IMR-90 (cell line): ENCODE results near the gene DNAH6. TPM values are rescaled to one million over a fixed set of nuclear protein-coding genes. Genes with fewer than 3 reads are reported as not detected.

Source experiments
- ATAC-seq: fragments of 200-7000 bp; cut with Tn5 transposase; 2 replicates; pipeline ENCODE4 v1.9.1; 2020; ENCODE audit warnings: low read depth, mild to moderate bottlenecking, moderate library complexity
- BruUV-seq: library from RNA; stranded (reverse); fragments of 400-500 nt; replicated peaks from 2 replicates; lab custom pipeline; 2021; lab: Mats Ljungman, UMichigan
- CTCF ChIA-PET: fragments of 300-600 bp; formaldehyde crosslinking; extraction: SDS; loops from one replicate; lab custom pipeline; 2021; ENCODE audit warnings: antibody characterized with exemption; lab: Yijun Ruan, JAX
- POLR2A ChIA-PET: fragments of 300-600 bp; sonication (Branson Sonifier 250); formaldehyde crosslinking; loops from one replicate; lab custom pipeline; 2022; ENCODE audit warnings: antibody characterized with exemption; ENCODE audit not compliant: unreplicated experiment; lab: Charles Lee
- DNase-seq: peaks from one replicate; pipeline ENCODE4 v3.0.0; 2013
- H2AFZ ChIP-seq: replicated peaks from 2 replicates; pipeline ENCODE3; 2013; ENCODE audit warnings: low read length, mild to moderate bottlenecking; ENCODE audit not compliant: poor library complexity
- H2AK5ac ChIP-seq: 2 replicates; pipeline ENCODE4 v1.6.1; 2013; ENCODE audit warnings: low read depth, low read length, inconsistent platforms
- H2AK9ac ChIP-seq: replicated peaks from 2 replicates; pipeline ENCODE3; 2013; ENCODE audit warnings: mild to moderate bottlenecking, low read depth, low read length, moderate library complexity; ENCODE audit not compliant: poor library complexity
- H2BK120ac ChIP-seq: 2 replicates; pipeline ENCODE4 v1.6.1; 2013; ENCODE audit warnings: low read depth, low read length, inconsistent platforms
- H2BK15ac ChIP-seq: 3 replicates; pipeline ENCODE4 v1.6.1; 2013; ENCODE audit warnings: low read depth, low read length, inconsistent platforms
- H2BK20ac ChIP-seq: 2 replicates; pipeline ENCODE4 v1.6.1; 2013; ENCODE audit warnings: low read depth, mild to moderate bottlenecking, inconsistent platforms, low read length, moderate library complexity
- H2BK5ac ChIP-seq: 2 replicates; pipeline ENCODE4 v1.6.1; 2013; ENCODE audit warnings: mild to moderate bottlenecking, low read depth, low read length, inconsistent platforms; ENCODE audit not compliant: poor library complexity, severe bottlenecking
- H3K14ac ChIP-seq: replicated peaks from 2 replicates; pipeline ENCODE4 v1.6.1; 2013; ENCODE audit warnings: low read depth, low read length, inconsistent platforms
- H3K18ac ChIP-seq: 2 replicates; pipeline ENCODE4 v1.6.1; 2013; ENCODE audit warnings: low read depth, low read length, control low read depth
- H3K23ac ChIP-seq: 2 replicates; pipeline ENCODE4 v1.6.1; 2013; ENCODE audit warnings: low read depth, low read length, inconsistent platforms
- H3K27ac ChIP-seq: 2 replicates; pipeline ENCODE4 v1.5.1; 2013; ENCODE audit warnings: mild to moderate bottlenecking, control low read depth, low read length; ENCODE audit not compliant: insufficient read depth
- H3K27me3 ChIP-seq: 2 replicates; pipeline ENCODE4 v1.6.1; 2013; ENCODE audit warnings: low read length; ENCODE audit not compliant: control insufficient read depth, insufficient read depth
- H3K36me3 ChIP-seq: 2 replicates; pipeline ENCODE4 v1.6.1; 2013; ENCODE audit warnings: low read length, mixed read lengths; ENCODE audit not compliant: control insufficient read depth, insufficient read depth
- H3K4ac ChIP-seq: 2 replicates; pipeline ENCODE4 v1.6.1; 2013; ENCODE audit warnings: low read depth, low read length, inconsistent platforms
- H3K4me1 ChIP-seq: 2 replicates; pipeline ENCODE4 v1.6.1; 2013; ENCODE audit warnings: low read length, mixed read lengths; ENCODE audit not compliant: control insufficient read depth, insufficient read depth
- H3K4me2 ChIP-seq: 2 replicates; pipeline ENCODE4 v1.6.1; 2013; ENCODE audit warnings: low read depth, mild to moderate bottlenecking, control low read depth, low read length, moderate library complexity
- H3K4me3 ChIP-seq: 2 replicates; pipeline ENCODE4 v1.5.1; 2013; ENCODE audit warnings: low read depth, mild to moderate bottlenecking, control low read depth, low read length, moderate library complexity; ENCODE audit not compliant: insufficient read depth
- H3K56ac ChIP-seq: 2 replicates; pipeline ENCODE4 v1.6.1; 2013; ENCODE audit warnings: low read length, inconsistent platforms; ENCODE audit not compliant: insufficient read depth; ENCODE audit errors: extremely low read depth
- H3K79me1 ChIP-seq, 2 experiments: 2 replicates each; pipeline ENCODE4 v1.6.1; 2013; ENCODE audit warnings: low read length in 2 of 2, inconsistent platforms in 1 of 2, low read depth in 1 of 2
- H3K9ac ChIP-seq: 2 replicates; pipeline ENCODE4 v1.6.1; 2013; ENCODE audit warnings: low read depth, low read length, control low read depth
- H3K9me1 ChIP-seq: 2 replicates; pipeline ENCODE4 v1.6.1; 2013; ENCODE audit warnings: low read length, inconsistent platforms; ENCODE audit not compliant: insufficient read depth
- H3K9me3 ChIP-seq: 2 replicates; pipeline ENCODE4 v1.6.1; 2013; ENCODE audit warnings: low read length; ENCODE audit not compliant: control insufficient read depth, insufficient read depth
- H4K20me1 ChIP-seq: 2 replicates; pipeline ENCODE4 v1.6.1; 2013; ENCODE audit warnings: low read length, inconsistent platforms; ENCODE audit not compliant: insufficient read depth
- H4K5ac ChIP-seq: 2 replicates; pipeline ENCODE4 v1.6.1; 2013; ENCODE audit warnings: mild to moderate bottlenecking, low read depth, low read length, control low read depth
- H4K8ac ChIP-seq, 2 experiments: 2 replicates each; pipeline ENCODE4 v1.6.1; 2013; ENCODE audit warnings: low read depth in 2 of 2, low read length in 2 of 2, control low read depth in 1 of 2, inconsistent platforms in 1 of 2
- H4K91ac ChIP-seq: 2 replicates; pipeline ENCODE4 v1.6.1; 2013; ENCODE audit warnings: low read depth, low read length, inconsistent platforms; ENCODE audit not compliant: insufficient read depth
- BHLHE40 ChIP-seq: fragments of 150-350 bp; IDR thresholded peaks from 2 replicates; pipeline ENCODE4 v1.6.1; 2016; ENCODE audit warnings: mild to moderate bottlenecking, low read depth, low read length
- CEBPB ChIP-seq: IDR thresholded peaks from 2 replicates; pipeline ENCODE4 v1.6.1; 2012; ENCODE audit warnings: low read depth, low read length, improper control_type of control experiment
- CHD1 ChIP-seq: IDR thresholded peaks from 2 replicates; pipeline ENCODE4 v1.6.1; 2012; ENCODE audit warnings: low read depth, low read length, improper control_type of control experiment
- FOS ChIP-seq: fragments of 150-350 bp; IDR thresholded peaks from 2 replicates; pipeline ENCODE4 v1.6.1; 2016; ENCODE audit warnings: low read depth, low read length
- MAFK ChIP-seq: IDR thresholded peaks from 2 replicates; pipeline ENCODE4 v1.6.1; 2012; ENCODE audit warnings: low read depth, low read length, improper control_type of control experiment
- MAZ ChIP-seq: IDR thresholded peaks from 2 replicates; pipeline ENCODE4 v1.6.1; 2012; ENCODE audit warnings: low read depth, mild to moderate bottlenecking, low read length, improper control_type of control experiment, moderate library complexity, borderline replicate concordance
- MXI1 ChIP-seq: IDR thresholded peaks from 2 replicates; pipeline ENCODE4 v1.6.1; 2012; ENCODE audit warnings: low read depth, mild to moderate bottlenecking, low read length, moderate library complexity, borderline replicate concordance
- NFE2L2 ChIP-seq: fragments of 150-350 bp; IDR thresholded peaks from 2 replicates; pipeline ENCODE4 v1.6.1; 2016; ENCODE audit warnings: low read depth, mild to moderate bottlenecking, low read length
- POLR2A ChIP-seq: IDR thresholded peaks from 2 replicates; pipeline ENCODE4 v1.6.1; 2012; ENCODE audit warnings: mild to moderate bottlenecking, low read depth, low read length
- RAD21 ChIP-seq: IDR thresholded peaks from 2 replicates; pipeline ENCODE4 v1.6.1; 2012; ENCODE audit warnings: low read length, improper control_type of control experiment
- RCOR1 ChIP-seq: IDR thresholded peaks from 2 replicates; pipeline ENCODE4 v1.6.1; 2012; ENCODE audit warnings: mild to moderate bottlenecking, low read length, improper control_type of control experiment; ENCODE audit not compliant: insufficient replicate concordance
- RFX5 ChIP-seq: IDR thresholded peaks from 2 replicates; pipeline ENCODE4 v1.8.0; 2012; ENCODE audit warnings: low read depth, mild to moderate bottlenecking, low read length, moderate library complexity
- SMC3 ChIP-seq: fragments of 150-350 bp; IDR thresholded peaks from 2 replicates; pipeline ENCODE4 v1.6.1; 2016; ENCODE audit warnings: low read depth, mild to moderate bottlenecking, antibody characterized with exemption, low read length, moderate library complexity
- USF2 ChIP-seq: fragments of 150-350 bp; IDR thresholded peaks from 2 replicates; pipeline ENCODE4 v1.6.1; 2017; ENCODE audit warnings: mild to moderate bottlenecking, antibody characterized with exemption, low read length, low read depth
- dilution Hi-C: fragments of 300-500 bp; cut with HindIII; formaldehyde crosslinking; loops from one replicate; pipeline ENCODE4 v1.14.3; 2018; ENCODE audit warnings: low sequenced_read_pairs; ENCODE audit not compliant: unreplicated experiment
- in situ Hi-C: fragments of 300-500 bp; cut with MboI; formaldehyde crosslinking; loops from 3 replicates; pipeline ENCODE4 v1.14.3; 2019; ENCODE audit warnings: low sequenced_read_pairs, inconsistent platforms, mixed read lengths
- intact Hi-C: fragments of 100-400 bp; cut with micrococcal nuclease; formaldehyde crosslinking; loops from 2 replicates; pipeline ENCODE4 v1.10.0; 2022
- polyA plus RNA-seq, 3 experiments: library from polyadenylated mRNA; depleted of rRNA; stranded (reverse); fragments of >200 nt; gene quantifications; 2 replicates each; pipeline ENCODE4 v1.2.3, GENCODE V29; 2012; ENCODE audit warnings: low replicate concordance in 1 of 3
- total RNA-seq: library from RNA; depleted of rRNA; stranded (reverse); fragments of >200 nt; gene quantifications from 2 replicates; pipeline ENCODE4 v1.2.3, GENCODE V29; 2012
- TF ChIP-seq, protein P1 (sequence below): conservative IDR thresholded peaks from 2 replicates; pipeline ENCODE4 v1.5.1; 2012; ENCODE audit warnings: mild to moderate bottlenecking, low read depth, low read length, improper control_type of control experiment
- TF ChIP-seq, protein P2 (sequence below): fragments of 150-350 bp; IDR thresholded peaks from 2 replicates; pipeline ENCODE4 v1.6.1; 2016; ENCODE audit warnings: low read depth, mild to moderate bottlenecking, low read length, moderate library complexity, borderline replicate concordance

DNAH6 gene
- total and polyA plus RNA-seq, 2 of the 4 experiments (the other 2 are of a cell fraction): under 0.01 to 0.07 TPM

- H2AK9ac ChIP-seq: no peak overlapping the region
- no peak overlapping the region for H3K4me2 ChIP-seq
- no peak overlapping the region for H2AK5ac ChIP-seq
- H2BK5ac ChIP-seq: no peak overlapping the region
- no TSS peak for BruUV-seq
- H3K9ac ChIP-seq: no peak overlapping the region
- no peaks in the 10 kb centered on the region for H3K36me3 ChIP-seq
- no peak overlapping the region for H3K4me3 ChIP-seq
- H2BK20ac ChIP-seq: no peak overlapping the region
- no peak overlapping the region for H3K56ac ChIP-seq
- no peaks in the 10 kb centered on the region for H4K20me1 ChIP-seq
- no peak overlapping the region for H4K8ac ChIP-seq
- no peak overlapping the region for H2AFZ ChIP-seq
- in situ Hi-C loops (no loop called here), intact Hi-C loops (no loop called here), dilution Hi-C loops (no loop called here)
- H3K27ac ChIP-seq: no peak overlapping the region
- H3K27me3 ChIP-seq: peaks cover 8% of the 10 kb centered on the region
- DNase-seq: no peak
- no peak overlapping the region for H3K18ac ChIP-seq
- POLR2A ChIA-PET: no interaction called here
- TF ChIP-seq MAFK (no peak), RFX5 (no peak), CEBPB (no peak), MAZ (no peak), USF2 (no peak), RCOR1 (no peak), POLR2A (no peak), BHLHE40 (no peak), NFE2L2 (no peak), SMC3 (no peak), CHD1 (no peak), MXI1 (no peak), RAD21 (no peak), FOS (no peak)
- TF ChIP-seq, protein P1, sequence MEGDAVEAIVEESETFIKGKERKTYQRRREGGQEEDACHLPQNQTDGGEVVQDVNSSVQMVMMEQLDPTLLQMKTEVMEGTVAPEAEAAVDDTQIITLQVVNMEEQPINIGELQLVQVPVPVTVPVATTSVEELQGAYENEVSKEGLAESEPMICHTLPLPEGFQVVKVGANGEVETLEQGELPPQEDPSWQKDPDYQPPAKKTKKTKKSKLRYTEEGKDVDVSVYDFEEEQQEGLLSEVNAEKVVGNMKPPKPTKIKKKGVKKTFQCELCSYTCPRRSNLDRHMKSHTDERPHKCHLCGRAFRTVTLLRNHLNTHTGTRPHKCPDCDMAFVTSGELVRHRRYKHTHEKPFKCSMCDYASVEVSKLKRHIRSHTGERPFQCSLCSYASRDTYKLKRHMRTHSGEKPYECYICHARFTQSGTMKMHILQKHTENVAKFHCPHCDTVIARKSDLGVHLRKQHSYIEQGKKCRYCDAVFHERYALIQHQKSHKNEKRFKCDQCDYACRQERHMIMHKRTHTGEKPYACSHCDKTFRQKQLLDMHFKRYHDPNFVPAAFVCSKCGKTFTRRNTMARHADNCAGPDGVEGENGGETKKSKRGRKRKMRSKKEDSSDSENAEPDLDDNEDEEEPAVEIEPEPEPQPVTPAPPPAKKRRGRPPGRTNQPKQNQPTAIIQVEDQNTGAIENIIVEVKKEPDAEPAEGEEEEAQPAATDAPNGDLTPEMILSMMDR: no peak
- TF ChIP-seq, protein P2, sequence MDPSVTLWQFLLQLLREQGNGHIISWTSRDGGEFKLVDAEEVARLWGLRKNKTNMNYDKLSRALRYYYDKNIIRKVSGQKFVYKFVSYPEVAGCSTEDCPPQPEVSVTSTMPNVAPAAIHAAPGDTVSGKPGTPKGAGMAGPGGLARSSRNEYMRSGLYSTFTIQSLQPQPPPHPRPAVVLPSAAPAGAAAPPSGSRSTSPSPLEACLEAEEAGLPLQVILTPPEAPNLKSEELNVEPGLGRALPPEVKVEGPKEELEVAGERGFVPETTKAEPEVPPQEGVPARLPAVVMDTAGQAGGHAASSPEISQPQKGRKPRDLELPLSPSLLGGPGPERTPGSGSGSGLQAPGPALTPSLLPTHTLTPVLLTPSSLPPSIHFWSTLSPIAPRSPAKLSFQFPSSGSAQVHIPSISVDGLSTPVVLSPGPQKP: no peak
- CTCF ChIA-PET: no interaction called here
- H3K79me1 ChIP-seq: no peaks in the 10 kb centered on the region
- H2BK120ac ChIP-seq: no peak overlapping the region
- no peak overlapping the region for H3K14ac ChIP-seq
- H3K4ac ChIP-seq: no peak overlapping the region
- no peak overlapping the region for H4K91ac ChIP-seq
- H3K4me1 ChIP-seq: no peaks in the 10 kb centered on the region
- H2BK15ac ChIP-seq: no peak overlapping the region
- H3K9me3 ChIP-seq: no peaks in the 10 kb centered on the region
- no peak overlapping the region for H3K23ac ChIP-seq
- no peak for ATAC-seq
- no peak overlapping the region for H4K5ac ChIP-seq
- no peaks in the 10 kb centered on the region for H3K9me1 ChIP-seq
Measured at GRCh38 chr2:84647267-84647666, 131.0 kb downstream of the DNAH6 start.
